SH-SY5Y (cell line): ENCODE results near the gene BRSK2.

Experiments used
- GATA2 ChIP-seq: IDR thresholded peaks from 2 replicates; pipeline ENCODE4 v1.6.1; 2011; ENCODE audit warnings: mild to moderate bottlenecking, low read depth, low read length
- GATA3 ChIP-seq: IDR thresholded peaks from 2 replicates; pipeline ENCODE4 v1.6.1; 2011; ENCODE audit warnings: low read depth, mild to moderate bottlenecking, low read length, moderate library complexity

GRCh38 chr11:1400317-1401170 lies 10.8 kb downstream of the BRSK2 start:
- TF ChIP-seq GATA2, result no peak
- no peak for TF ChIP-seq GATA3
